Measurements from ENCODE around the gene IGFBP3. TPM values are rescaled to one million over a fixed set of nuclear protein-coding genes. Genes with fewer than 3 reads are reported as not detected.
"Not testable (repeated sequence)": the region's sequence is repeated elsewhere in the genome, so short reads cannot be mapped to it uniquely, and the experiment has no call there.

IGFBP3 gene
- total RNA-seq, 1 donor, result 2,181 TPM

DNA sequence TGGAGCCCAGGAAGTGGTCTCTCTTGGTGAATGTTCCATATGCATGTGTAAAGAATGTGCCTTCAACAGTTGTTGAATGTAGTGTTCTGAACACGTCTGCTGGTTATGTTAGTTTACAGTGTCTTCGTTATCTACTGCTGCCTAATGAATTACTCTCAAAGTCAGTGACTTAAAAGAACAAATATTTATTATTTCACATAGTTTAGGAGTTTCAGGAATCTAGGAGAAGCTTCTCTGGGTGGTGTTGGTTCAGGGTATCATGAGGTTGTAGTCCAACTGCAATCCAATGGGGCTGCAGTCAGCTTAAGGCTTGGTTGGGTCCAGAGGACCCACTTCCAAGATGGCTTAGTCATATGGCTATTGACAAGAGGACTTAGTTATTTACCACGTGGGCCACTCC is 36.6 kb upstream of the IGFBP3 start:
- no peak overlapping the region for H3K4me3 ChIP-seq (ENCODE audit: insufficient read depth, low read length)
- peaks cover 3% of the 10 kb centered on the region for H3K9me3 ChIP-seq (ENCODE audit: low read depth, low read length)
- DNase-seq (ENCODE audit: insufficient read length, low spot score, missing footprints), result no peak
- H3K79me2 ChIP-seq (ENCODE audit: insufficient read depth, low read length), result no peaks in the 10 kb centered on the region
- H3K4me2 ChIP-seq (ENCODE audit: insufficient read depth, low read length), result no peak overlapping the region
- H2AFZ ChIP-seq (ENCODE audit: low read length), result no peak overlapping the region
- no peaks in the 10 kb centered on the region for H3K27me3 ChIP-seq (ENCODE audit: insufficient read depth, low read length)
- no peaks in the 10 kb centered on the region for H4K20me1 ChIP-seq (ENCODE audit: insufficient read depth, low read length)
- TF ChIP-seq, protein P1, sequence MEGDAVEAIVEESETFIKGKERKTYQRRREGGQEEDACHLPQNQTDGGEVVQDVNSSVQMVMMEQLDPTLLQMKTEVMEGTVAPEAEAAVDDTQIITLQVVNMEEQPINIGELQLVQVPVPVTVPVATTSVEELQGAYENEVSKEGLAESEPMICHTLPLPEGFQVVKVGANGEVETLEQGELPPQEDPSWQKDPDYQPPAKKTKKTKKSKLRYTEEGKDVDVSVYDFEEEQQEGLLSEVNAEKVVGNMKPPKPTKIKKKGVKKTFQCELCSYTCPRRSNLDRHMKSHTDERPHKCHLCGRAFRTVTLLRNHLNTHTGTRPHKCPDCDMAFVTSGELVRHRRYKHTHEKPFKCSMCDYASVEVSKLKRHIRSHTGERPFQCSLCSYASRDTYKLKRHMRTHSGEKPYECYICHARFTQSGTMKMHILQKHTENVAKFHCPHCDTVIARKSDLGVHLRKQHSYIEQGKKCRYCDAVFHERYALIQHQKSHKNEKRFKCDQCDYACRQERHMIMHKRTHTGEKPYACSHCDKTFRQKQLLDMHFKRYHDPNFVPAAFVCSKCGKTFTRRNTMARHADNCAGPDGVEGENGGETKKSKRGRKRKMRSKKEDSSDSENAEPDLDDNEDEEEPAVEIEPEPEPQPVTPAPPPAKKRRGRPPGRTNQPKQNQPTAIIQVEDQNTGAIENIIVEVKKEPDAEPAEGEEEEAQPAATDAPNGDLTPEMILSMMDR (IDR thresholded peaks at IDR 0.05; ENCODE audit: extremely low read depth, low read depth, low read length), result no peak
- no peaks in the 10 kb centered on the region for H3K36me3 ChIP-seq (ENCODE audit: insufficient read depth, low read length)
- H3K4me1 ChIP-seq (ENCODE audit: insufficient read depth, low read length), result no peaks in the 10 kb centered on the region
- H3K27ac ChIP-seq (ENCODE audit: low read depth, low read length), result no peak overlapping the region

DNA sequence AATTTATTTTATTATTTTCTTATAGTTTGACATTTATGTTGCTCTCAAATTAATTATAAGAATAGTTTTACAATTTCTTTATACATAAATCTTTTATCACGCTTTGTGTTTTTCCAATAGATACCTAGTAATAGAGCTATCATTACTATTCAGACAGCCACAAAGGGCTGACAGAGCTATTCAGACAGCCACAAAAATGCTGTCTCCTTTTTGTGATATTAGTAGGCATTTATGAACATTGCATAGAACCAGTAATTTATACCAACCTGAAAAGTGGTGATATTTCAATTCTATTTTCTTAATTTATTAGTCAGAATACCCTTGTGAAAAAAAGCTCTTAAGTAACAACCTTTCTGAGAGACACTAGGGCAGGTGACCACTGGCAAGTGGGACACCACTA is 34.2 kb upstream of the IGFBP3 start:
- DNase-seq (ENCODE audit: insufficient read length, low spot score, missing footprints), result no peak
- Histone ChIP-seq H3K9me3 (ENCODE audit: low read depth, low read length) (peaks cover 3% of the 10 kb centered on the region), H3K79me2 (ENCODE audit: insufficient read depth, low read length) (no peaks in the 10 kb centered on the region), H3K27ac (ENCODE audit: low read depth, low read length) (peak overlapping the region; percentile 24), H4K20me1 (ENCODE audit: insufficient read depth, low read length) (no peaks in the 10 kb centered on the region), H3K4me1 (ENCODE audit: insufficient read depth, low read length) (no peaks in the 10 kb centered on the region), H3K36me3 (ENCODE audit: insufficient read depth, low read length) (no peaks in the 10 kb centered on the region), H2AFZ (ENCODE audit: low read length) (no peak overlapping the region), H3K4me2 (ENCODE audit: insufficient read depth, low read length) (no peak overlapping the region), H3K27me3 (ENCODE audit: insufficient read depth, low read length) (no peaks in the 10 kb centered on the region), H3K4me3 (ENCODE audit: insufficient read depth, low read length) (no peak overlapping the region)
- TF ChIP-seq, protein P1 (IDR thresholded peaks at IDR 0.05; ENCODE audit: extremely low read depth, low read depth, low read length), result no peak

DNA sequence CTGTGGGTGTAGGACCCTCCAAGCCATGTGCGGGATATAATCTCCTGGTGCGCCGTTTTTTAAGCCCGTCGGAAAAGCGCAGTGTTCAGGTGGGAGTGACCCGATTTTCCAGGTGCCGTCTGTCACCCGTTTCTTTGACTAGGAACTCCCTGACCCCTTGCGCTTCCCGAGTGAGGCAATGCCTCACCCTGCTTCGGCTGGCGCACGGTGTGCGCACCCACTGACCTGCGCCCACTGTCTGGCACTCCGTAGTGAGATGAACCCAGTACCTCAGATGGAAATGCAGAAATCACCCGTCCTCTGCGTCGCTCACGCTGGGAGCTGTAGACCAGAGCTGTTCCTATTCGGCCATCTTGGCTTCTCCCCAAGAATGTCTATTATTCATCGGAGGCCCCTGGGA is 32.0 kb upstream of the IGFBP3 start:
- not testable (repeated sequence) for H4K20me1 ChIP-seq (ENCODE audit: insufficient read depth, low read length); H3K4me2 ChIP-seq (ENCODE audit: insufficient read depth, low read length); H2AFZ ChIP-seq (ENCODE audit: low read length); H3K4me1 ChIP-seq (ENCODE audit: insufficient read depth, low read length); H3K36me3 ChIP-seq (ENCODE audit: insufficient read depth, low read length); H3K4me3 ChIP-seq (ENCODE audit: insufficient read depth, low read length); H3K27me3 ChIP-seq (ENCODE audit: insufficient read depth, low read length); DNase-seq (ENCODE audit: insufficient read length, low spot score, missing footprints); H3K27ac ChIP-seq (ENCODE audit: low read depth, low read length); H3K79me2 ChIP-seq (ENCODE audit: insufficient read depth, low read length); H3K9me3 ChIP-seq (ENCODE audit: low read depth, low read length)

DNA sequence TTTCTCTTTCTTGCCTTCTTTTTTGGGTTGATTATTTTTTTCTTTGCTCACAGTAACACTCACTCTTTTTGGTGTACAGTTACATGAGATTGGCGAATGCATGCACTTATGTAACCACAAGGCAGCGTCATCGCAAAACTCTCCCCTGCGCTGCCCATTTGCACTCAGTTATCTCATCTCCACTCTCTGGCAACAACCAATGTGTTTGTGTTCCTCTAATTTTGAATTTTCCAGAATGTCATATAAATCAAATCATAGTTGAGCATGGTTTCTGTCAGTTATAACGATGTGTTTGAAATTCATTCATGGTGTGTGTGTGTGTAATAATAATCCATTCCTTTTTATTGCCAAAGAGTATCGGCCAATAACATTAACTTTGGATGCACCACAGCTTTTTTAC is 23.0 kb upstream of the IGFBP3 start:
- Histone ChIP-seq H3K4me2 (ENCODE audit: insufficient read depth, low read length) (no peak overlapping the region), H3K79me2 (ENCODE audit: insufficient read depth, low read length) (no peaks in the 10 kb centered on the region), H3K4me3 (ENCODE audit: insufficient read depth, low read length) (no peak overlapping the region), H3K27ac (ENCODE audit: low read depth, low read length) (peak overlapping the region; percentile 15), H3K9me3 (ENCODE audit: low read depth, low read length) (no peaks in the 10 kb centered on the region), H3K27me3 (ENCODE audit: insufficient read depth, low read length) (no peaks in the 10 kb centered on the region), H3K4me1 (ENCODE audit: insufficient read depth, low read length) (peaks cover 3% of the 10 kb centered on the region), H3K36me3 (ENCODE audit: insufficient read depth, low read length) (no peaks in the 10 kb centered on the region), H4K20me1 (ENCODE audit: insufficient read depth, low read length) (no peaks in the 10 kb centered on the region), H2AFZ (ENCODE audit: low read length) (no peak overlapping the region)
- peak; percentile 76 for DNase-seq (ENCODE audit: insufficient read length, low spot score, missing footprints)
- TF ChIP-seq, protein P1 (IDR thresholded peaks at IDR 0.05; ENCODE audit: extremely low read depth, low read depth, low read length), result no peak
